Right ventricle myocardium inferior (tissue), 1 donor: ENCODE results near the gene BCL6. TPM values are rescaled to one million over a fixed set of nuclear protein-coding genes. Genes with fewer than 3 reads are reported as not detected.
A peak's percentile ranks its signal among the peaks of the same experiment; 100 is the strongest.
"Not testable (repeated sequence)": the region's sequence is repeated elsewhere in the genome, so short reads cannot be mapped to it uniquely, and the experiment has no call there.

Source experiments
- ATAC-seq: fragments of 200-7000 bp; cut with Tn5 transposase; one replicate; pipeline ENCODE4 v1.9.1; 2020; ENCODE audit warnings: mild to moderate bottlenecking, moderate library complexity
- DNase-seq: peaks from one replicate; pipeline ENCODE4 v3.0.0; 2021; ENCODE audit errors: missing footprints
- intact Hi-C: fragments of 100-400 bp; cut with DNase I; formaldehyde crosslinking; loops from one replicate; pipeline ENCODE4 v1.11.0; 2022
- total RNA-seq: library from RNA; stranded (reverse); fragmentation: NEBNext Ultra II Directional; extraction: Animal tissue kit (Norgen Biotek cat#: 25700); gene quantifications from one replicate; pipeline ENCODE4 v1.2.1, GENCODE V29; 2021
- donor health status: DM: no; HTN: yes; CAD: no; lungs with severe emphysema.

Gene BCL6
- total RNA-seq, 1 donor from 2014 or later, result 95.5 TPM

- intact Hi-C loops, result no loop called here
- DNase-seq (no peak), ATAC-seq (no peak)
These were observed 49.2 kb downstream of the BCL6 start for GRCh38 chr3:187696021-187696420.

- intact Hi-C loops, result no loop called here
- no peak for DNase-seq
These were observed 49.8 kb downstream of the BCL6 start for GRCh38 chr3:187695449-187695848.

GRCh38 chr3:187694801-187695200, 50.5 kb downstream of the BCL6 start:
- intact Hi-C loops, result no loop called here
- DNase-seq, result no peak
- peak; percentile 21 for ATAC-seq

More at GRCh38 chr3:187695449-187695848, 49.8 kb downstream of the BCL6 start:
- ATAC-seq, result peak; percentile 65

DNA sequence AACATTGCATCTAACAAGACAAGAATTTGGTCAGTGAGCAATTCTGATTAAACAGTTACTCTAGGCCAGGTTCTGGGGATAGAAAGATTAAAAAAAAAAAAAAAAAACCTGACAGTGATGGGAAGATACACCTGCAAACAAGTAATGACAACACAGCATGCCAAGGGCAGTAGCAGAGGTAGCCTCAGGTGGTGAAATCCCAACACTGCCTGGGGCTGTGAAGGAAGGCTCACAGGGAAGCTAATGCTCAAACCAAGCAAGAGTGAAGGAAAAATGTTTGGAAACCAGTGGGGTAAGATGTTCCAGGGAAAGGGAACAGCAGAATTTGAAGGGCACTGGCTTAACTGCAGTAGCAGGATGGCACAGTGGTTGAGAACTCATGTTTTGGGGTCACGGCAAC, 51.8 kb downstream of the BCL6 start:
- ATAC-seq (no peak), DNase-seq (no peak)
- intact Hi-C loops, result no loop called here

- intact Hi-C loops, result no loop called here
- DNase-seq (no peak), ATAC-seq (no peak)
These were observed 55.3 kb downstream of the BCL6 start for GRCh38 chr3:187689984-187690383.

DNA sequence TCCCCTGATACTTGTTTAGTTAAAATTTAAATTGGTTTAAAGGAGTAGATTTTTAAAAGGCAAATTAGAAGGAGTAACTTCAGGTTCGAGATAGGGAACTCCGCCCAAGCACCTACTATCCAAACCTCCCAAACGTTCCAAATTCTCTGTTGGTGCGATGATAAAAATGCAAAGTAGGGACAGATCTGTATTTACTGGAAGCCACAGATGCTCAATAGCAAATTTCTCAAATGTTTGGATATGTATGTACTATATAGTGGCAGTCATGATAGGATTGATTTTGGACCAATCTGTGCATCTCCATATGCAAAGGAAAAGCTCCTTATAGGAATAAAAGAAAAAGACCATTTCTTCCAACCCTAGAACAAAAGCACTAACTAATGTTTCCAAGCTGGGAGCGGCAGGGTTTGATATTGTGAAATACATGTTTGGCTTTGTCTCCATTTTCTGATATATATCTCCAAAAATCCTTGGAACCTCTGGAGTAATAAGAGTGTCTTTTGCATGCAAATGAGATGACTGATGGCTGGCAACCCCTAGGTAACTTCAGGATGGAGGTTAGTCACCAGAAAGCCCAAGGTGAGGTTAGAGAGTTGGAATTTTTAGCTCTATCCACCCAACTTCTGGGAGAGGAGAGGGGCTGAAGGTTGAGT, 58.5 kb downstream of the BCL6 start:
- ATAC-seq, result no peak
- intact Hi-C loops, result no loop called here
- no peak for DNase-seq

- intact Hi-C loops, result no loop called here
- ATAC-seq, result no peak
These were observed 59.3 kb downstream of the BCL6 start for GRCh38 chr3:187685948-187686347.

DNA sequence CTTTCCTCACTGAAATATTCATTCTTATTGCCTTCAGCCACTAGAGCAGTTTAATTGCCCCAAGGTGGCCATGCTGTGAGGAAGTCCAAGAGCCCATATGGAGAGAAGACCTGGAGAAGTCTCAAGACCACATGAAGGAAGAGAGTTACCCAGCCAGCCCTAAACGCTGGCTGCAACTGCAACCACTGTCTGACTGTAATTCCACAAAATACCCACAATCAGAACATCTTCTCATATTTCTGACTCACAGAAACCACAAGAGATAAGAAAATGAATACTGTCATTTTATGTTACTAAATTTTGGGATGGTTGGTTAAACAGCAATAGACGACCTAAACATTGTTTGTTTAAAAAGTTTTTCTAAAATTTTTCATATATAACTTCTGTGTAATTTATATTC, 60.4 kb downstream of the BCL6 start:
- no peak for DNase-seq
- ATAC-seq, result no peak
- intact Hi-C loops, result no loop called here

More at GRCh38 chr3:187685948-187686347, 59.3 kb downstream of the BCL6 start:
- no peak for DNase-seq

GRCh38 chr3:187684444-187684843, 60.8 kb downstream of the BCL6 start:
- no peak for DNase-seq
- ATAC-seq, result no peak
- intact Hi-C loops, result no loop called here

DNA sequence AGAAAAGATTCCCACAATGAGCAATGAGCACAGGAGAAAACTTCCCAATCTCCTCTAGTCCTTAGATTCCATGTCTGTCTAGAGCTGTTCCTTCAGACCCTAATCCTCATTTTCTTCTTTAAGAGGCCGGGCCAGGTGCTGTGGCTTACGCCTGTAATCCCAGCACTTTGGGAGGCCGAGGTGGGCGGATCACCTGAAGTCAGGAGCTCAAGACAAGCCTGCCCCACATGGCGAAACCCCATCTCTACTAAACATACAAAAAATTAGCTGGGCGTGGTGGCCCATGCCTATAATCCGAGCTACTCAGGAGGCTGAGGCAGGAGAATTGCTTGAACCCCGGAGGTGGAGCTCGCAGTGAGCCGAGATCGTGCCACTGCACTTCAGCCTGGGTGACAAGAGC, 63.5 kb downstream of the BCL6 start:
- ATAC-seq, intact Hi-C loops, DNase-seq: not testable (repeated sequence)

DNA sequence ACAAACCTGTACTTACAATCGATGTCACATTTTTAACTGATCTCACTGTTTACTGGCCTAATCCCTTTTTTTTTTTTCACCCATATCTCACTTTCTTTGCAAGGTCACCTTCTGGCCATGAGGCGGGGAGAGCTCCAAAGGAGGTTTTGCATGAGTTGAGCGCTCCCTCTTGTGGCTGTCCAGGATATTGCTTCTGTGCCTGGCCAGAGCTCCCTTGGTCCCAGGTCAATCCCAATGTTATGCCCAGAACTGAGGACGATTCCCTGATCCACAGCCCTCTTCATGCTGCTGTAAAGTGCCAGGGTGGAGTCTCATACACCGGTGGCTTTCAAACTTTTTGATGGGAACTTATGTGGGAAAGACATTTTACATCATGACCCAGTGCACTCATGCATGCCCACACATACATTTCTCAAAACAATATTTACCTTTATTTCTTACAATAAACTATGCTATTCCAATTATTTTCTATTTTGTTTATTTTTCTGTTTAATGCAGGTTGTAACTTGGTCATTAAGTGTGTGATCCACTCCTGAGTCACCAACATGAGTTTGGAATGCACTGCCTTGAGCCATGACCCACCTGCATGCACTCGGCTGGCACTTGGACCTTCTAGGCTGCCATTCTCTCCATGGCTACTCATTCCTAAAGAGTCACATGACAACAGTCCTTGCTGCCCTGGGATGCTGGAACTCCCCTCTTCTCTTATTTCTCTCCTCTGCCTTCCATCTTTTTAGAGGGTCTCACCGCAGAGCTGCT, 65.5 kb downstream of the BCL6 start:
- DNase-seq (peak; percentile 78), ATAC-seq (peak; percentile 92)
- intact Hi-C loops, result loop anchor here (1.0 to 10.0 kb wide), 4 partner anchors 63 to 565 kb away; no protein-coding TSS in a partner anchor

- intact Hi-C loops, result loop anchor here (1.0 to 10.0 kb wide), 4 partner anchors 61 to 564 kb away; no protein-coding TSS in a partner anchor
- ATAC-seq (peak; percentile 75), DNase-seq (no peak)
These were observed 66.5 kb downstream of the BCL6 start for GRCh38 chr3:187678726-187679268.

GRCh38 chr3:187677604-187678003, 67.7 kb downstream of the BCL6 start:
- ATAC-seq, result no peak
- intact Hi-C loops, result loop anchor here (5.0 to 10.0 kb wide), 2 partner anchors 60 to 563 kb away; no protein-coding TSS in a partner anchor
- no peak for DNase-seq

DNA sequence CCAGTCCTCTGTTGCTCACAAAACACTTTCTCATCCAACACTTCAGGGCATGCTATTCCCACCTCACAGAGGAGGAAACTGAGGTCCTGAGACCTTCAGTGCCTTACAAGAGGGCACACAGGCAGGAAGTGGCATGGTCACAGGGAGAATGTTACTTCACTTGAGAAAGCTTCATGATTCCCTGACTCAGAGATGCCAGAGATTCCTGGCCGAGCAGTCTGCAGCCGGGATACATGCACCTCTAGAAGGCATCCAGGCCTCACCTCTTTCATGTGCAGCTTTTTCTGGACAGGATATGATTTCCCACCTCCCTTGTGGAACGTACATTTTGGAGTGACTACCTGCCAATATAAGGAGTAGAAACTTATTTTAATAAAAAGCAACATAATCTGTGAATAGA, 72.3 kb downstream of the BCL6 start:
- intact Hi-C loops, result loop anchor here (10.0 kb wide), 1 partner anchor 558 kb away; no protein-coding TSS in a partner anchor
- no peak for ATAC-seq
- no peak for DNase-seq

Other genes starting within 250 kb of the BCL6 start
- not detected for gene SST, start 75.1 kb downstream of the BCL6 start, total RNA-seq
- gene RTP2, start 42.9 kb downstream of the BCL6 start, total RNA-seq, result not detected